Brain microvascular endothelial cell (primary cell): ENCODE measurements around the gene IGF2R.

Source experiments
- DNase-seq: peaks from one replicate; pipeline ENCODE4 v3.0.0-alpha.2; 2020
- H3K27ac ChIP-seq: fragments of 250-450 bp; sonication (Bioruptor Pico); 2 replicates; pipeline ENCODE4 v1.5.1; 2020; ENCODE audit warnings: mild to moderate bottlenecking, moderate library complexity
- H3K27me3 ChIP-seq: fragments of 250-450 bp; sonication (Bioruptor Pico); replicated peaks from 2 replicates; pipeline ENCODE4 v1.5.1; 2020; ENCODE audit warnings: mild to moderate bottlenecking
- H3K36me3 ChIP-seq: fragments of 250-450 bp; sonication (Bioruptor Pico); replicated peaks from 2 replicates; pipeline ENCODE4 v1.5.1; 2020; ENCODE audit warnings: mild to moderate bottlenecking
- H3K4me3 ChIP-seq: 2 replicates; pipeline ENCODE4 v1.5.1; 2011; ENCODE audit warnings: low read depth, mild to moderate bottlenecking, control low read depth, low read length, moderate library complexity
- in situ Hi-C: cut with HindIII; loops from 2 replicates; pipeline ENCODE4 v1.10.0; 2017; ENCODE audit warnings: low sequenced_read_pairs, low pct_ligation_motif_present
- TF ChIP-seq, protein P1 (sequence below): IDR thresholded peaks from 2 replicates; pipeline ENCODE4 v1.5.1; 2011; ENCODE audit warnings: low read depth, mild to moderate bottlenecking, moderate library complexity, low read length, control low read depth, inconsistent platforms; ENCODE audit errors: missing control alignments

The IGF2R gene

DNA sequence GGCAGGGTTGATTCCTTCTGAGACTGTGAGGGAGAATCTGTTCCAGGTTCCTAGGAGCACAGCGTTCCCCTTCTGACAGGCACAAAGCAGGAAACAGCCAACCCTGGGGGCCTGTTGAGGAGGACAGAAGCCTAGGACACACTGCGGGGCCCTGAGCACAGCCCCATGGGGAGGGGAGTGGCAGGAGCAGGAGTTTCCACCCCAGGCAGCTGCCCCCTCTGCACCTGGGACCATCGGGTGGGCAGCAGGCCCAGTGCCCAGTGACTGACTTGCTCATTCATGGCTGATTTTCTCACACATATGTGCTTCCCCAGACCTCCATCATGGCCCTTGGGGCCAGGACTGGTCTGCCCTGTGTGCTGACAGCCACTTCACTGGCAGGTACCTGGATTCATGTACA lies 146.5 kb downstream of the IGF2R start:
- Histone ChIP-seq H3K4me3 (no peak overlapping the region), H3K27ac (no peak overlapping the region), H3K36me3 (peaks cover 2% of the 10 kb centered on the region), H3K27me3 (no peaks in the 10 kb centered on the region)
- in situ Hi-C loops = no loop called here
- DNase-seq = no peak
- TF ChIP-seq, protein P1, sequence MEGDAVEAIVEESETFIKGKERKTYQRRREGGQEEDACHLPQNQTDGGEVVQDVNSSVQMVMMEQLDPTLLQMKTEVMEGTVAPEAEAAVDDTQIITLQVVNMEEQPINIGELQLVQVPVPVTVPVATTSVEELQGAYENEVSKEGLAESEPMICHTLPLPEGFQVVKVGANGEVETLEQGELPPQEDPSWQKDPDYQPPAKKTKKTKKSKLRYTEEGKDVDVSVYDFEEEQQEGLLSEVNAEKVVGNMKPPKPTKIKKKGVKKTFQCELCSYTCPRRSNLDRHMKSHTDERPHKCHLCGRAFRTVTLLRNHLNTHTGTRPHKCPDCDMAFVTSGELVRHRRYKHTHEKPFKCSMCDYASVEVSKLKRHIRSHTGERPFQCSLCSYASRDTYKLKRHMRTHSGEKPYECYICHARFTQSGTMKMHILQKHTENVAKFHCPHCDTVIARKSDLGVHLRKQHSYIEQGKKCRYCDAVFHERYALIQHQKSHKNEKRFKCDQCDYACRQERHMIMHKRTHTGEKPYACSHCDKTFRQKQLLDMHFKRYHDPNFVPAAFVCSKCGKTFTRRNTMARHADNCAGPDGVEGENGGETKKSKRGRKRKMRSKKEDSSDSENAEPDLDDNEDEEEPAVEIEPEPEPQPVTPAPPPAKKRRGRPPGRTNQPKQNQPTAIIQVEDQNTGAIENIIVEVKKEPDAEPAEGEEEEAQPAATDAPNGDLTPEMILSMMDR = no peak

DNA sequence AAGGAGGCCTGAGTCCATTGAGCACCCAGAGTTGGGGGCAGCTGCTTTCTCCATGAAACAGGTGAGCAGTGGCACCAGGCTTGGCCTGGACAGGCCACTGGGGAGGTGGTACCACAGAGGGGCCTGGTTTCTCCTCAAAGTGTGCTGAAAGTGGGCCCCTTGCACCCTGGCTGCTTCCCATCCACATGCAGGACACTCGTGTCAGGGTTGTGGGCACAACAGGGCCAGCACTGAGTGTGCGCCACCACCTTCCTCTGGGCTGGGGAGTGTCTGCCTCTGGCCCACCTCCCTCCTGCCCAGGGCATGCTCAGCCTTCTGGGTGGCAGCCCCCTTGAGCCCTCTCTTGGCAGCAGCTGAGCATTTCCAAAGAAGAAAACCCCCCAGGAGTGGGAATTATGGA lies 147.5 kb downstream of the IGF2R start:
- Histone ChIP-seq H3K27me3 (no peaks in the 10 kb centered on the region), H3K4me3 (no peak overlapping the region), H3K36me3 (peaks cover 2% of the 10 kb centered on the region), H3K27ac (no peak overlapping the region)
- in situ Hi-C loops = no loop called here
- TF ChIP-seq, protein P1 = no peak
- no peak for DNase-seq

DNA sequence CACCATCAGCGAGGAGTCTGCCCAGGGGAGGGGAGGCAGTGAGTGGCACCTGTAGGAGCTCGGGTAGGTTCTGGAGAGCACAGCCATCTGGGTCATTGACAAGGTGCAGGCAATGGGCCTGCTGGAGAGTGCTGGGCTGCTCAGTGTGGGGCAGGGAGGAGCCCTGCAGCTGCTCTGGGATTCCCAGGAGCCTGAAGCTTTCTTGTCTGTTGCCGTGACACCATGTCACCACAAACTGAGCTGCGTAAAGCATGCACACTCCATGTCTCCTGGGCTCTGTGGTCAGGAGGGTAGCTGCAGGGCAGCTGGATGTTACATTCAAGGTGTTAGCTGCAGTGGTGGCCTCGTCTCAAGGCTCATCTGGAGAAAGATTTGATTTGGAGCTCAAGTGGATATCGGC lies 148.3 kb downstream of the IGF2R start:
- Histone ChIP-seq H3K4me3 (no peak overlapping the region), H3K27me3 (no peaks in the 10 kb centered on the region), H3K36me3 (peaks cover 2% of the 10 kb centered on the region), H3K27ac (no peak overlapping the region)
- in situ Hi-C loops = no loop called here
- TF ChIP-seq, protein P1 = no peak
- no peak for DNase-seq

DNA sequence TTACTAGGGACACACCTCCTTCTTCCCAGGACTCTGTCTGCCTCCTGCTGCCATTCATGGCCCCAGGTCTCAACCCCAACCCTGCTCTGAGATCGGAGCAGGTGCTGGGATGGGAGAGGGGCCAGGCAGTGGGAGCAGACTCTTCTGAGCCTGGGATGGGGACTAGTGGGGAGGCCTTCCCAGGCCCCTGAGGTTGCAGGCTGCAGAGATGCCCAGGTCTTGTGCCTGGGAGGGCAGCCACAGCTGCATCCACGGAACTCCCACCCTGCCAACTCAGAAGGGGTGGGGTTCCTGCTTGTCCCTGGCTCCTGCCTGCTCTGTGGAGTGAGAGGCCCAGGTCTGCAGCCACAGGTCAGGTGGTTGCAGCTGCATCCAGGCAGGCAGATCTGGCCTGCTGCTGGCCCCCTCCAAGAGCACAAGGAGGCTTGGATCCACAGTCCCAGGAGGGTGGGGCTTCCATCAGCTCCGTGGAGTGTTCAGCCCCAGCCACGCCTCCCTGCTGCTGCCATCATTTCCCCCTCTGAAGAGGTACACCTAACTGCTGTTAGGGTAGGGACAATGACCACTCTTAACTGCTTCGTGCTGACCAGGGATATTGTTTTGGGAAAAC lies 149.8 kb downstream of the IGF2R start:
- TF ChIP-seq, protein P1 = no peak
- in situ Hi-C loops = no loop called here
- H3K36me3 ChIP-seq = no peaks in the 10 kb centered on the region
- no peak overlapping the region for H3K4me3 ChIP-seq
- H3K27ac ChIP-seq = no peak overlapping the region
- DNase-seq = no peak
- H3K27me3 ChIP-seq = no peaks in the 10 kb centered on the region

DNA sequence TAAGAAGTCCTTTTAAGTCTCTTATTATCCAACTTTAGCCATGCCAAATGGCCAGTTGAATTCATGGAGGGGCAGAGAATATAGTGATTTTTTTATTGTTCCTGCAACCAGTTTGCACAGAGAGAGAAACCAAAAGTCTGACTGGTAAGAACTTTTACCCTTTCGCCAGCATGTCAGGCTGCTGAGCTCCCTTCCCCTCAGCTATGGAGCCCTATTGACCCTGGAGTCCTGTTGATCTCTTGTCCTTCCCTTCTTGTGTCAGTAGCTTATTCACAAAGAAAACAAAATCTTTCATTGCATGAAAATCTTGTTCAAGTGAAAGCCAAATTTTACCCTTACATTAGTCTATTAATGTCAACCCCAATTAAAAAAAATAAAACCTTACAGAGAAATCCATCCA lies 151.2 kb downstream of the IGF2R start:
- H3K36me3 ChIP-seq = no peaks in the 10 kb centered on the region
- TF ChIP-seq, protein P1 = no peak
- no peak for DNase-seq

DNA sequence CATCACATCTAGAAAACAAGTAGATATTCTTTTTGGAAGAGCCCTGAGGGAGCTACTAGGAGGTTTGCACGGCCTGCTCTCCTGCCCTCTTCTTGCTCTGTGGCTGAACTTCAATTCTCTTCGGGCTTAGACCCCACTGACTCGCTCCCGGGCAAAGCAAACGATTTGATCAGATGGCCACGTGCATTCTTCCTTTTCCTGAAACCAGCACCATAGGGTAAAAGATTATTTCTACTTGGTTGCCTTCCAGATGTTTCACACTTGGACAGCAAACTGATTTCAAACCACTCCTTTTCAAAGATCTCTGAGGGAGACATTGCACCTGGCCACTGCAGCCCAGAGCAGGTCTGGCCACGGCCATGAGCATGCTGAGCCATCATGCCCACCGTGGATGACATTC lies 152.7 kb downstream of the IGF2R start, which contains the start of gene SLC22A1:
TSS of gene SLC22A1 (plus strand) at position 258 of the 400 bp plus-strand sequence. CDS start at position 379, 121 bp downstream.
- in situ Hi-C loops = no loop called here
- Histone ChIP-seq H3K36me3 (no peaks in the 10 kb centered on the region), H3K27ac (no peak within 1 kb of the TSS), H3K27me3 (no peaks in the 10 kb centered on the region), H3K4me3 (no peak within 1 kb of the TSS)
- DNase-seq = no peak
- TF ChIP-seq, protein P1 = no peak

More for the DNA sequence above, 151.2 kb downstream of the IGF2R start:
- H3K27ac ChIP-seq = no peak overlapping the region
- H3K4me3 ChIP-seq = no peak overlapping the region
- in situ Hi-C loops = no loop called here
- no peaks in the 10 kb centered on the region for H3K27me3 ChIP-seq
